C4-2B (cell line): ENCODE results near the gene SERTAD3.
A peak's percentile ranks its signal among the peaks of the same experiment; 100 is the strongest.

Experiments used
- H3K27ac ChIP-seq: fragments of 450-650 bp; 2 replicates; pipeline ENCODE4 v1.5.1; 2017
- ZFX ChIP-seq: fragments of 450-650 bp; IDR thresholded peaks from 2 replicates; pipeline ENCODE4 v1.6.1; 2017
- TF ChIP-seq, protein P1 (sequence below): fragments of 450-650 bp; conservative IDR thresholded peaks from 2 replicates; pipeline ENCODE4 v1.5.1; 2017; ENCODE audit warnings: mild to moderate bottlenecking

Gene SERTAD3

DNA sequence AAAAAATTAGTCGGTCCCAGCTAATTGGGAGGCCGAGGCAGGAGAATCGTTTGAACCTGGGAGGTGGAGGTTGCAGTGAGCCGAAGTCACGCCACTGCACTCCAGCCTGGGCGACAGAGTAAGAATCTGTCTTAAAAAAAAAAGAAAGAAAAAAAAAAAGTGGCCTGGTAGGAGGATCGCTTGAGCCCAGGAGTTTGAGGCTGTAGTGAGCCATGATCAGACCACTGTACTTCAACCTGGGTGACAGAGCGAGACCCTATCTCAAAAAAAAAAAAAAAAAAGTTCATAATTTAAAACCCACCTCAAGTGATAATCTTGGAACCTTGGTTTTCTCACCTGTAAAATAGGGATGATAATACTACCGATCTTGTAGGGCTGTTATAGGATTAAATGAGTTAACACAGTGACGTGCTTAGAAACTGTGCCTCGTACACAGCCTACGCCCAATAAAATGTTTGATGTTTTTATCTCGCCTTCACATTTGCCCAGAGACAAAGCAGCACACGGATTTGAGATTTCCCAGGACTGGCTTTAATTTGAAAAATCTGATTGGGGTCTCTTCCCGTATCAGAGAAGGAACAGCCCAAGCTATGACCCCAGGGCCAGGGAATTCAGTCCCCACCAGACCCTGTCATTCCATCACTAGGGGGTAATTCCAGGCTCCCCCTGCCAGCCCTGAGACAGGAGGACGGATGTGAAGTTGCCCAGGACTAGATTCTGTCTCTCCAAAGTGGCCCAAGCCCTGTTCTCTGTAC lies 22.0 kb downstream of the SERTAD3 start:
- no peak for TF ChIP-seq ZFX
- TF ChIP-seq, protein P1, sequence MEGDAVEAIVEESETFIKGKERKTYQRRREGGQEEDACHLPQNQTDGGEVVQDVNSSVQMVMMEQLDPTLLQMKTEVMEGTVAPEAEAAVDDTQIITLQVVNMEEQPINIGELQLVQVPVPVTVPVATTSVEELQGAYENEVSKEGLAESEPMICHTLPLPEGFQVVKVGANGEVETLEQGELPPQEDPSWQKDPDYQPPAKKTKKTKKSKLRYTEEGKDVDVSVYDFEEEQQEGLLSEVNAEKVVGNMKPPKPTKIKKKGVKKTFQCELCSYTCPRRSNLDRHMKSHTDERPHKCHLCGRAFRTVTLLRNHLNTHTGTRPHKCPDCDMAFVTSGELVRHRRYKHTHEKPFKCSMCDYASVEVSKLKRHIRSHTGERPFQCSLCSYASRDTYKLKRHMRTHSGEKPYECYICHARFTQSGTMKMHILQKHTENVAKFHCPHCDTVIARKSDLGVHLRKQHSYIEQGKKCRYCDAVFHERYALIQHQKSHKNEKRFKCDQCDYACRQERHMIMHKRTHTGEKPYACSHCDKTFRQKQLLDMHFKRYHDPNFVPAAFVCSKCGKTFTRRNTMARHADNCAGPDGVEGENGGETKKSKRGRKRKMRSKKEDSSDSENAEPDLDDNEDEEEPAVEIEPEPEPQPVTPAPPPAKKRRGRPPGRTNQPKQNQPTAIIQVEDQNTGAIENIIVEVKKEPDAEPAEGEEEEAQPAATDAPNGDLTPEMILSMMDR = no peak
- peak overlapping the region; percentile 84 for H3K27ac ChIP-seq

DNA sequence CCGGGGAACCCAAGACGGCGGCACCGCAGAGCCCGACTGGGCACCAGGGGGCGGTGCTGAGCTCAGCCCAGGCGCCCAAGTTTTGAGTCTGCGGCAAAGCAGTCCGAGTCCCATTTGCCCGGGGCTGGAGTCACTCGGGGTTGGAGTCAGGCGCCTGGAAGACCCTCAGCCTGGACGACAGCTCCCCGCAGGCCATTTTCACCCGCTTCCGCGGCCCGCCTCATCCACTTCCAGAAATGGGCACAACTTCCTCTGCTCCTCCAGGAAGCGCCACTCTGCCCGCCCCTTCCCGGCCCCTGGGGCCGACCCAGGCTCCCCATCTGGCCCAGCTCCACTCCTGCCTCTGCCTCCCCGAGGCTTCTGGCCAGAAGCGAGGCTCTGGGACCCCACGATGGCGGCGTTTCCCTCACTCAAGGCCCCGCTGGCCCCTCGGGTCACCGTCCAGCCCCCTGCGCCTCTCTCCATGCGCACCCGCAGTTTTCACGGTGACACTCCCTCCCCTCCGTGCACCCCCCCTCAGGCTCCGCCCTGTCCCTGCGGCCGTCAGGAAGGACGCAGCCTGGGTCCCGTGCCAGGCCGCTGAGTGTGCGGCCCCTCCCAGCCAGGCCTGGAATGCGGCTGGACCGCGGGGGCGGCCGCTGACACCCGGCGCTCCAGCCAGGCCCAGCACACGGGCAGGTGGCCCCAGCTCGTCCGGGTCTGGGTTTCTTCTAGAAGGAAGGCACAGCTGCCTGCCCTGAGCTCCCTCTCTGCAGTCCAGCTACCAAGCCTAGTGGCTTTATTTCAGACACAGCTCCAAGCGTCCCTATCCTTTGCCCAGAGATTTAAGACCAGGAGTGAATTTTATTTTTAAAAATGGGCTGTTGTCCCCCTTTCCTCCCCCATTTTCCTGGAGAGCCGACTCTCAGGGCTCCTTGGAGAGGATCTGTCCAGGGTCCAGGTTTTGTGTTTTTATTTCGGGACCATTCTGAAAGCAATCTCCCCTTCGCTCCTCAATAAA lies 23.1 kb downstream of the SERTAD3 start:
- peak overlapping the region; percentile 84 for H3K27ac ChIP-seq
- TF ChIP-seq, protein P1 = peak; percentile 98
- TF ChIP-seq ZFX = no peak

DNA sequence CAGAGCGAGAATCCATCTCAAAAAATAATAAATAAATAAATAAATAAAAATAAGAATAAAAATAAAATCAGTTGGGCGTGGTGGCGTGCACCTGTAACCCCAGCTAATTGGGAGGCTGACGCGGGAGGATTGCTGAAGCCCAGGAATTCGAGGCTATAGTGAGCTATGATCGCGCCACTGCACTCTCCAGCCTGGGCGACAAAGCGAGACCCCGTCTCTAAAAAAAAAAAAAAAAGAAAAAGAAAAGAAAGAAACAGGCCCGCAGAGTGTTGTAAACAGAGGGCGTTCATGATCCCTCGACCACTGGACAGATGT lies 23.7 kb downstream of the SERTAD3 start:
- TF ChIP-seq ZFX = no peak
- peak overlapping the region; percentile 84 for H3K27ac ChIP-seq

DNA sequence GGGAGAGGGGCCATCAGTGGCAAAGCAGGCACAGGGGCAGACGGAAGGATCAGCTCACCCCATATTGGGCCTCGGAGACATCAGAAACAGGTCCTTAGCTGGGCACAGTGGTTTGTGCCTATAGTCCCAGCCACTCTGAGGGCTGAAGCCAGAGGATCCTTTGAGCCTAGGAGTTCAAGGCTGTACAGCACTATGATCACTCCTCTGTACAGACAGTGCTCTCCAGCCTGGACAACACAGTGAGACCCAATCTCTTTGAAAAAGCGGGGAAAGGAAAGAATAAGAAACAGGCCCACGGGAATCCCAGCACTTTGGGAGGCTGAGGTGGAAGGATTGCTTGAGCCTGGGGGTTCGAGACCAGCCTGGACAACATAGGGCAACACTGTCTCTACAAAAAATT lies 24.4 kb downstream of the SERTAD3 start:
- TF ChIP-seq, protein P1 = no peak
- no peak for TF ChIP-seq ZFX
- no peak overlapping the region for H3K27ac ChIP-seq

DNA sequence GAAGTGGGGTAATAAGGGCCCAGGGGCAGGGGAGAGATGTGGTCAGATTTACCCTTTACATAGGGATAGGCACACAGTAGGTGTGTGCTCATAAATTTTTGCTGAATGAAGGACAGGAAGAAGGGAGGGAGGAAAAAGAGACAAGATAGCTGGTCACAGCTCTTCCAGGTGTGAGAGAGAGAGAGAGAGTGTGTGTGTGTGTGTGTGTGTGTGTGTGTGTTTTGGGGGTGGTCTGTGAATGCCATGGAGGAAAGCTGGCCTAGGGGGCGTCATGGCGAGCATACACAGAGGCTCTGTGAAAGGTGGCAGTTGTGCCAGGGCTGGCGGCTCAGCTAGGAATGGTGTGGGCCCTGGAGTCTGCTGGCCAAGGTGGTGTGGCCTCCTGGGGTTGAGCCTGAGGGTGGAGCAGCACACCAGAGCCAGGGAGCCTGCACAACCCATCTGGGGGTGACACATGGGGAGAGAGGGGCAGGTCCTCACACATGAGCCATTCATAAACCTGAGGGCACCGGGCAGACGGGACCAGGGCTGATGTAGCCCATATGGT lies 25.0 kb downstream of the SERTAD3 start:
- H3K27ac ChIP-seq = no peak overlapping the region
- TF ChIP-seq, protein P1 = no peak
- TF ChIP-seq ZFX = no peak

DNA sequence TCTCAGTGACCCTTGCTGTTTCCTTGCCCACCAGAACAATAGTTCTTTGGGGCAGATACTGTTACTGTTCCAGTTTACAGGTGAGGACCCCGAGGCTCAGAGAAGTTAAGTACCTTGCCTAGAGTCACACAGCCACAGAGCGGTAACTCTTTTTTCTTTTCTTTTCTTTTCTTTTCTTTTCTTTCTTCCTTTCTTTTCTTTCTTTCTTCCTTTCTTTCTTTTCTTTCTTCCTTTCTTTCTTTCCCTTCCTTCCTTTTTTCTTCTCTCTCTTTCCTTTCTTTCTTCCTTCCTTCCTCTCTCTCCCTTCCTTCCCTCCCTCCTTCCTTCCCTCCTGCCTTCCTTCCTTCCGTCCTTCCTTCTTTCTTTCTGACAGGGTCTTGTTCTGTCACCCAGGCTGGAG lies 26.1 kb downstream of the SERTAD3 start:
- H3K27ac ChIP-seq = no peak overlapping the region
- no peak for TF ChIP-seq ZFX

DNA sequence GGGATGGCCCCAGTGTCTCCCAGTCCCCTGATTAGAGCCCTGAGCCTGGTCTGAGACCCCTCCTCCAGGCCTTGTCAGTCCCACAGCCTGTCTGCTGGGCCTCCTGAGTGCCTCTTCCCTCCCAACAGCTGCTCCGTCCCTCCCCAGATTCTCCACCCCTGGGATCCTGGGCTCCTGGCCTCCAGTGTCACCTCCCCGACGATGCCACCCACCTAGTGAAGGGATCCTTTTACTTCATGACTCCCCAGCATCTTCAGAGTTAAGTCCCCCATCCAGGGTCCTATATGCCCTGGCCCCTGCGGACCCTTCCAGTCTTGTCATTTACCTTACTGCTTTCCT lies 26.5 kb downstream of the SERTAD3 start:
- TF ChIP-seq ZFX = no peak
- TF ChIP-seq, protein P1 = no peak
- no peak overlapping the region for H3K27ac ChIP-seq

DNA sequence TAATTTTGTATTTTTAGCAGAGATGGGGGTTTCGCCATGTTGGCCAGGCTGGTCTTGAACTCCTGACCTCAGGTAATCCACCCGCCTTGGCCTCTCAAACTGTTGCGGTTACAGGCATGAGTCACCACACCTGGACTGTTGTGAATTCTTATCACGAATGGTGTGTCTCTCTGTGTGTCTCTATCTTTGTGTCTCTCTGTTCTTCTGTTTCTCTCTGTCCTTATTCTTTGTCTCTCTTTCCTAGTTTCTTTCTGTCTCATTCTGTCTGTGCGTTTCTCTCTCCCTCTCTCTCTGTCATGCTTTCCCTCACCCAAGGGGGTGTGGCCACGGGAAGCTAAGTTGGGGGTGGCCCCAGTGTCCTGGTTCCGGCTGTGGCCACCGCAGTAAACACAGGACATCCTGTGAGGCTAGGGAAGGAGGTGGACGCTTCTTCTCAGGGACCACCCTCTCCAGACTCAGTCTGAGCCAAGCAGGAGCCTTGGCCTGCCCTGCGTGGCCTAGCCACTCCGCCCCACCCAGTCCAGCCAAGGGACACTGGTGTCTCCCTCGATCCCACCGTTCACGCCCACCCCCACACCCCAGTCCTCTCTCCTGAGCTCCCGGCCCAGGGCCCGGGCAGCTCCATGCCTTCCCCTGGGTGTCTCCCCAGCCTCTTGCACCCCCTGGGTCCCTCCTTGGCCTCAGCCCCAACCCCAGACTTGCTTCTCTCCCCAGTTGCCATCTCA lies 27.1 kb downstream of the SERTAD3 start:
- TF ChIP-seq, protein P1 = no peak
- TF ChIP-seq ZFX = no peak
- H3K27ac ChIP-seq = no peak overlapping the region
